HEK293 (cell line): ENCODE data around the gene ZNF70.

Source experiments
- CTCF ChIP-seq: fragments of 450-650 bp; formaldehyde crosslinking; IDR thresholded peaks from 2 replicates; pipeline ENCODE4 v1.5.1; 2016; ENCODE audit warnings: missing biosample characterization, missing genetic modification characterization
- HOXA7 ChIP-seq: sonication (generic); formaldehyde crosslinking; IDR thresholded peaks from 2 replicates; pipeline ENCODE4 v1.8.1; 2022; ENCODE audit warnings: missing genetic modification reagents, borderline replicate concordance
- RBAK ChIP-seq: fragments of 450-650 bp; formaldehyde crosslinking; IDR thresholded peaks from 2 replicates; pipeline ENCODE4 v1.5.1; 2016; ENCODE audit warnings: missing biosample characterization, missing genetic modification characterization
- REST ChIP-seq: fragments of 450-650 bp; formaldehyde crosslinking; IDR thresholded peaks from 2 replicates; pipeline ENCODE4 v1.5.1; 2016; ENCODE audit warnings: missing biosample characterization, missing genetic modification characterization
- TSHZ1 ChIP-seq: fragments of 450-650 bp; formaldehyde crosslinking; IDR thresholded peaks from 2 replicates; pipeline ENCODE4 v1.5.1; 2016; ENCODE audit warnings: missing biosample characterization, missing genetic modification characterization, borderline replicate concordance
- ZBTB8A ChIP-seq: fragments of 450-650 bp; formaldehyde crosslinking; IDR thresholded peaks from 2 replicates; pipeline ENCODE4 v1.5.1; 2016; ENCODE audit warnings: missing biosample characterization, missing genetic modification characterization
- ZNF133 ChIP-seq: fragments of 450-650 bp; formaldehyde crosslinking; IDR thresholded peaks from 2 replicates; pipeline ENCODE4 v1.5.1; 2016; ENCODE audit warnings: missing biosample characterization, missing genetic modification characterization
- ZNF138 ChIP-seq: fragments of 450-650 bp; formaldehyde crosslinking; IDR thresholded peaks from 2 replicates; pipeline ENCODE4 v1.5.1; 2016; ENCODE audit warnings: missing biosample characterization, missing genetic modification characterization, borderline replicate concordance
- ZNF223 ChIP-seq: fragments of 450-650 bp; formaldehyde crosslinking; IDR thresholded peaks from 2 replicates; pipeline ENCODE4 v1.5.1; 2016; ENCODE audit warnings: missing biosample characterization, missing genetic modification characterization
- ZNF292 ChIP-seq: fragments of 450-650 bp; formaldehyde crosslinking; IDR thresholded peaks from 2 replicates; pipeline ENCODE4 v1.5.1; 2016; ENCODE audit warnings: low read depth, missing biosample characterization, missing genetic modification characterization, borderline replicate concordance
- ZNF324 ChIP-seq: fragments of 450-650 bp; formaldehyde crosslinking; IDR thresholded peaks from 2 replicates; pipeline ENCODE4 v1.5.1; 2016; ENCODE audit warnings: missing biosample characterization, missing genetic modification characterization
- ZNF398 ChIP-seq: fragments of 450-650 bp; formaldehyde crosslinking; IDR thresholded peaks from 2 replicates; pipeline ENCODE4 v1.5.1; 2017; ENCODE audit warnings: missing biosample characterization, missing genetic modification characterization
- ZNF561 ChIP-seq: fragments of 450-650 bp; IDR thresholded peaks from 2 replicates; pipeline ENCODE4 v1.5.1; 2018; ENCODE audit warnings: missing biosample characterization, missing genetic modification characterization, borderline replicate concordance

- TF ChIP-seq CTCF (no peak), ZNF398 (tag by site-specific recombination) (no peak), ZNF292 (tag by site-specific recombination) (no peak), ZNF324 (tag by site-specific recombination) (no peak), RBAK (tag by site-specific recombination) (no peak), HOXA7 (no peak), ZNF138 (tag by site-specific recombination) (no peak), ZNF561 (tag by site-specific recombination) (no peak), ZNF133 (tag by site-specific recombination) (no peak), ZNF223 (tag by site-specific recombination) (no peak), ZBTB8A (no peak), TSHZ1 (tag by site-specific recombination) (no peak), REST (tag by site-specific recombination) (no peak)
Measured at GRCh38 chr22:23695141-23695540, 55.8 kb downstream of the ZNF70 start.
